ENCODE data around the gene CCDC87. TPM values are rescaled to one million over a fixed set of nuclear protein-coding genes. Genes with fewer than 3 reads are reported as not detected.

Gene CCDC87
- total and polyA plus RNA-seq, 2 of the 8 experiments (the other 6 are each of a cell fraction or from before 2014, with no cell fraction given) = 0.32 to 0.99 TPM

DNA sequence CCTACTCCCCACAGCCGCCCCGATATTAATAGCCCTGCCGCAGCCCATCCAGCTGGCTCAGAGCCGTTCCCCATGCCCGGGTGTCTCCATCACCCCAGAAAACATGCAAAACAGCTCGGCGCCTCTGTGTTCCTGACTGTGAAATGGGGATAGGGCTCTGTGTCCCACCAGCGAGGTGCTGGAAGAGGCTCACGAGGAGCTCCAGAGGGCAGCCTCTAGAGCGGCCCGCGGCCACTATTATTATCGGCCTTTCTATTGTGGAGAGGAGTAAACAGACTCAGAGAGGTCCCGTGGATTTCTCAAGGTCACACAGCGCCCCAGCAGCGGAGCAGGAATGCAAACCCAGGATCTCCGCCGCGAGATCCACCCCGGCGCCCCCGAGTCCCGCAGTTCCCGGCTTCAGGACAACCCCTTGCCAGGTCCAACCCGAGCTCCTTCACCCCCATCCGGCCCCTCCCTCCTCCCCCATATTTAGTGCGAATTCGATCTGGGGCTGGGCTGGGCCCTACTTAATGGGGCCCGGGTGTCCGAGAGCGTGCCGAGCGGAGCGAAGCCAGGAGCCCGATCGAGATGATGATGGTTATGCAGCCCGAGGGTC, 46.4 kb downstream of the CCDC87 start, which contains the start of gene ACTN3 (continued):
- TF ChIP-seq CHD7 (IDR thresholded peaks at IDR 0.05; ENCODE audit: insufficient replicate concordance, low read length) (no peak), POU5F1 (IDR thresholded peaks at IDR 0.05; ENCODE audit: low read depth, low read length) (no peak), TEAD4 (IDR thresholded peaks at IDR 0.05; ENCODE audit: low read depth, low read length) (0 out of 2 replicates have a peak, but pooled peaks have one; percentile 8), KDM4A (IDR thresholded peaks at IDR 0.05; ENCODE audit: low read depth, low read length, severe bottlenecking) (peak; percentile 56), FOSL1 (IDR thresholded peaks at IDR 0.05; ENCODE audit: insufficient read depth, low read depth, low read length) (no peak), HDAC6 (IDR thresholded peaks at IDR 0.05; ENCODE audit: low read depth, low read length) (no peak), RFX5 (IDR thresholded peaks at IDR 0.05; ENCODE audit: borderline replicate concordance, low read depth, low read length) (no peak), SP4 (IDR thresholded peaks at IDR 0.05; ENCODE audit: low read length) (0 out of 2 replicates have a peak, but pooled peaks have one; percentile 48), KDM1A (IDR thresholded peaks at IDR 0.05; ENCODE audit: borderline replicate concordance, low read length) (peak; percentile 100), TBP (IDR thresholded peaks at IDR 0.05; ENCODE audit: low read depth, low read length) (peak; percentile 37; the same call in 1 of the 2 replicates), HDAC2 (IDR thresholded peaks at IDR 0.05; ENCODE audit: borderline replicate concordance in 1 of 2, low read depth in 2 of 2, low read length in 2 of 2) (peak in 1 of 2 experiments; percentile 100; a peak in 2 of 4 replicates)
